HG03571 (cell line): ENCODE results near the gene BLOC1S2.
"Not testable (repeated sequence)": the region's sequence is repeated elsewhere in the genome, so short reads cannot be mapped to it uniquely, and the experiment has no call there.

ENCODE experiments used
- ATAC-seq: cut with Tn5 transposase; IDR thresholded peaks from one replicate; pipeline ENCODE4 v1.9.1; 2021; ENCODE audit not compliant: unreplicated experiment

Gene BLOC1S2

GRCh38 chr10:100286051-100287033, at the start of gene BLOC1S2:
BLOC1S2 (minus strand) TSS chr10:100286680; CDS start chr10:100286659, 21 bp downstream.
- peak; percentile 91 for ATAC-seq

- no peak for ATAC-seq
Observed at GRCh38 chr10:100334762-100335161, 48.3 kb upstream of the BLOC1S2 start.

DNA sequence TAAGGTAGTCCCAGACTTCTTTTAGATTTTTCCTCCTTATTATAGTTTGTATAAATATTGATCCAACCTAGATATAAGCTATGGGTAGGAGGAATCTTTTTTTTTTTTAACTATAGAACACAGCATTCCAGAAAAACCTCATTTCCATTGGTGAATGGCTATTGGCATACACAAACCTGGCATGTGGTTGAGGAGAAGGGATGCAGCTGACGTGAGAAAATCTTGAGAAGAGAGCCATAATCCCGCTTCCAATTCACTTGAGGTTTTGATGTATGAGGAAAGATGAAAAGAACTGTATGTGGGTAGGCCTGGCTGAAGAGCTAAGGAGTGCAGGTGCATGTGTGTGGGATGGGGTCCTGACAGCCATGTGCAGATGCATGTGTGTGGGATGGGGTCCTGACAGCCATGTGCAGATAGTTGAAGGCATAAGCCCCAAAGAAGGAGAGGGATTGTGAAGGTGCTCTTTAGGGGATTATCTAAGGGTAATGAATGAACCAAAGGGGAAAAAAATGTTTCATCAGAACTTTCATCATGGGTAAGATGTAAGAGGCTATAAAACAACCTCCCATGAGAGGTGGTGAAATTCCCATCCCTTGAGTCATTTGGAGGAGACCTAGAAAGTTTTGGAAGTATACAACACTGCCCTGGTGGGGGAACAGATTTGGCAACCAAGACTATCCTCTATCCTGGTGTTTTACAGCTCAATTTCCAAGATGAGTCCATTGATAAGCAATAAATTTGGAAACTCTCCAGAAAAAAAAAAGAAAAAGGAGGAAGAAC, 47.4 kb upstream of the BLOC1S2 start:
- ATAC-seq, result no peak

- no peak for ATAC-seq
Observed at GRCh38 chr10:100333106-100333505, 46.6 kb upstream of the BLOC1S2 start.

DNA sequence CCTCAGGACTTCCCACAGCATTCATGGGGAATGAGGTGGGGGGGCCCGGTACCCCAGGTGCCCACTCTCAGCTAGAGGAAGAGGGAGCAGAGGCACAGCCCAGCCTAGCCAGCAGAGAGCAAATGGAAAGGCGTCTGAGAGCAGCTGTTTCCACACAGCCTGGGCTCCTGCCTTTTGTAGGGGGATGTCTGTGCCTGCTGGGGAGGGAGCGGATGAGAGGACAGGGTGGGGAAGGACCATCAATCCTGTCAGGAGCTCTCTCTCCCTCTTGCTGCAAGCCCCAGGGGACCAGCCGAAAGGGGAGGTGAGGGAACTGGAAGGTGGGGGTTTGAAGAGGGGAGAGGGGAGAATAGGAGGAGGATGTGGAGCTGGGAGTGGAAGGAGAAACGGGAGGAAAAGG, 43.6 kb upstream of the BLOC1S2 start, which contains the start of gene PKD2L1:
Gene PKD2L1, minus strand, starts transcription at position 150 of the 400 bp plus-strand sequence. Its CDS starts 125 bp downstream, at position 25.
- ATAC-seq, result no peak

DNA sequence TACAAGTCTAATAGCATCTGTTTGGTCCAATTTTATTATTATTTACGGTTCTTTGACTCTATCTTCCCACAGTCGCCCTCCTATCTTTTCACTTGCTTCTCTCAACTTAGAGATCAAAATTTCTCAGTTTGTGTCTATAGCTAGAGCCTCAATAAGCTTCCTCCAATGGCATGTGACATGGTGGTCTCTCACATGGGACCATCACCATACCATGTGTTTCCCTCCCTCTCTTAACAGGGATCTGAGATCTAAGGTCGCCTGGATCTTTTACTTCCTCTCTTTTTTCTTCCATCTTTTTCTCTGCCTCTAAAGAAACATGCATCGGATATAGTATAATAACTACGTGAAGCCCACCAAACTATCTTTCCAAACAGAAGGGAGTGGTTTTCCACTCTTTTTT, 41.7 kb upstream of the BLOC1S2 start:
- no peak for ATAC-seq

DNA sequence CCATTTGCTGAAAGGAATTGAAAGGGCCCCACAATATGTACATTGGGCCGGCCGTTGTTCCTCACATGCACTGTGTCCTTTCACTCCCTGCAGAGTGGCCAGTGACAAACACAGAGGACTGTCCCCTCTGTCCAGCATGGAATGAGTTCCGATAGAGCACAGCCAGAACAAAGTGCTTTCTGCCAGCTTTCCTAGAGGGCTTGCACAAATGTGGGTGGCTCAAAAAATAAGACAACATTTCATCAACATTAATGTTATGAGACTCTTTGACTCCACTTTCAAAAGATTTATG, 41.2 kb upstream of the BLOC1S2 start:
- ATAC-seq, result no peak

- peak; percentile 99 for ATAC-seq
Observed at GRCh38 chr10:100327007-100327717, 40.7 kb upstream of the BLOC1S2 start.

GRCh38 chr10:100325158-100325557, 38.7 kb upstream of the BLOC1S2 start:
- no peak for ATAC-seq

DNA sequence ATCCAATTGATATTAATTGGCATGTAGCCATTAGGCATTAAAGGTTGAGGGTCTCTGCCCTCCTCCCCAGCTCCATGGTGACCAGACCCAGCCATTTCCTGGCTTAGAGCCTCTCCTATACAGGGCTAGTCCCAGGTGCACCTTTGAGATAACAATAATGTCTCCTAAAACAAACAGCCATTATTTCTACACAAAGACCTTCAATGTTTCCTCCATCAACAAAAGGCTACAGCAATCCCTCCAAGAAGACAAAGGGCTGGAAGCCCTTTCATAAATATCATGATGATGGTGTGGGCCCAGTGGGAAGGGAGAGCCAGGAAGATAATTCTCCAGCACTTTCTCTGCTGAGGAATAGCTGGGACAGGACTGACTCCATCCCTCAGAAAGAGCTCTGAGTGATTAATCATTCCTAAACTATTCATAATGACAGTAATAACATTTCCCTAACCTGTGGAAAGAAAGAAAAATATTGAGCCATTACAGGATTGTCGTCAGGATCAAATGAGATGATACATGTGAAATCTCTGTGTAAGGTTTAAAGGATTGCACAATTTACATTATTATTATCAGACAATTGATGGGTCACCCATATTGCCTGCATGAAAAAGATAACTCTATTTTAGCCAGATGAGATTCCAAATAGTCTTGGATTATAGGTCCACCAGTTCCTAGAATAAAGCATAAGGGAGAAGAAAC, 33.4 kb upstream of the BLOC1S2 start:
- ATAC-seq, result no peak

GRCh38 chr10:100318207-100318606, 31.7 kb upstream of the BLOC1S2 start:
- ATAC-seq, result no peak

DNA sequence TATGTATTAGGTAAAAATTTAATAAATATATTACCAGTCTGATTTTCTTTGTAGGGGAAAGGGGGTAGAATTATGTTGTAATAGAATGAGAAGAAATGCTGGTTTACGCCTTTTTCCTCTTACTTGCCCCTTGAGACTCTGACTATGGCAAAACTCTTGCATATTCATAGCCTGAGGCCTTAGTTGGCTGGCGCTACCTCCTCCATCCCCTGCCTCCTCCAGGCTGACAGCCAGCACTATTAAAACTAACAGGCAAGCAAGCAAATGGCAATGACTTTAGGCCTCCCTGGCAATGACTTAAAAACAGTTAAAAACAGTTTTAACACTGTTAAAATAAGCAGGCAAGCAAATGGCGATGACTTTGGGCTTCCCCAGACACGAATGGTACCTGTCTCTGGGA, 29.1 kb upstream of the BLOC1S2 start:
- ATAC-seq, result no peak

DNA sequence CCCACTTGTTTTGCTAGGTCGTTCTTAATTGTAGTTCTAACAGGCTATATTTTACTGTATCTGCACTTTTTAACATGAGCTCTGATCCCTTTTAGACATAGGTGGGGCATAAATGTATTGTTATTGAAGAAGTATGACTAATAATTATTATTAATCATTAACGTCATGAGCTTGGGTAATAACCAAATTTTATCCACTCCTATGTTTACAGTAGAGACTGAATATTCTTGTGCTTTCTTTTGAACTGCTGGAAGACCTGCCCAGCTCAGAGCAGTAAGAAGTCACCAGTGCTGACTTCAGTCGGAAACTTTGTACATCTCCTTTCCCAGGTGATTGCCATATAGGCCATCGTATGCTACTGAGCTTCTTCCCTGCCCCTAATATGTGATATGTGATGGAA, 24.8 kb upstream of the BLOC1S2 start:
- ATAC-seq, result no peak

DNA sequence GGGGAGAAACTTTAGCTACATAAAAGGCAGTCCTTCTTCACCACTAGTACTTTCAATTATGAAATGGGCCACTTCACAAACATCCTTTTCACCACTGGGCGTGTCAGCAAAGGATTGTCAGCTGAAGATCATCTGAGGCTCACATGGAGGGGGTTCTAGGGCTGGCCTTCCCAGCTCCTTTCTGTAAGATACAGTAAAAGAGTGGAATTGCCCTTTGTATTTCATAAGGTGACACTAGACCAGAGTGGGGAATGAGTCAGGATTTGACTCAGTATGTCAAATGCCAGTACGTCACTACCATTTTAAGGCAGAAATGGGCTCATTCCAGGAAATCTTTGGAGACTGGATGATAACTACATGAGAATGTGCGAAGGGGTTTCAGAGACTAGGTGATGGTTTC, 21.2 kb upstream of the BLOC1S2 start:
- ATAC-seq, result no peak

- no peak for ATAC-seq
Observed at GRCh38 chr10:100306861-100307260, 20.4 kb upstream of the BLOC1S2 start.

- no peak for ATAC-seq
Observed at GRCh38 chr10:100304414-100304813, 17.9 kb upstream of the BLOC1S2 start.

DNA sequence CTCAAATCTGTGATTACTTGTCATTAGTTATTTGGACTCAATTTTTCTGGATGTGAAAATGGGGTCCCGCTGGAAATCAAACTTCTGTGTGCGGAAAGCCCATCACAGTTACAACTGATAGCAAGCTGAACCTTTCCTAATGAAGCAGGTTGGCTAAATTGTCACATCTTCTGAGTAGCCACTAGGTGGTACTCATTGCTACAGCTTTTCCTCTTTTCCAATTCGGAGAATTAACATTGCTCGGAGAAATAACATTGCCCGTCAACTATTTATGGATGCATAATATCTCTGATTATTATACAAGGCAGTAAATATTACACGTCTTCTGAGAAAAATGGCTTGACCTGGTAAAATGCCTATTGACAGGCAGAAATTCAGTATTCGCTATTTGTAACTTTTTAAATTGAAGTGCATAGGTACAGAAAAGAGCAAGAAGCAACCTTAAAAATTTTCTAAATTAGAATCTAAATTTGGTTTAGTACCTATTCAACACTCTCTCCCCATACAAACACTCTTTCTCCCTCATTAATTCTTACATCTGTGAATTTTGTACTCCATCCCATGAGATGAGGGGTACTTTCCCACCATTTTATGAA, 17.3 kb upstream of the BLOC1S2 start:
- ATAC-seq, result no peak

DNA sequence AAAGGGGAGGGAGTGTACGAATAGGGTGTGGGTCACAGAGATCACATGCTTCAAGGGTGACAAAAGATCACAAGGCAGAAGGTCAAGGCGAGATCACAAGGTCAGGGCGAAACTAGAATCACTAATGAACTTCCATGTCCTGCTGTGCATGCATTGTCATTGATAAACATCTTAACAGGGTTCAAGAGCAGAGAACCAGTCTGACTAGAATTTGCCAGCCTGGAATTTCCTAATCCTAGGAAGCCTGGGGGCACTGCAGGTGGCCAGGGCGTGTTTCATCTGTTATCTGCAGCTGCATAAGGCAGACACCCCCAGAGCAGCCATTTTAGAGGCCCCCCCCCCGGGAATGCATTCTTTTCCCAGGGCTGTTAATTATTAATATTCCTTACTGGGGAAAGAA, 14.6 kb upstream of the BLOC1S2 start:
- ATAC-seq, result not testable (repeated sequence)

GRCh38 chr10:100297242-100297641, 10.8 kb upstream of the BLOC1S2 start:
- no peak for ATAC-seq

- ATAC-seq, result no peak
Observed at GRCh38 chr10:100293066-100293465, 6.6 kb upstream of the BLOC1S2 start.
